Measurements from ENCODE around the gene SORCS2. TPM values are rescaled to one million over a fixed set of nuclear protein-coding genes. Genes with fewer than 3 reads are reported as not detected.

The SORCS2 gene
- total RNA-seq, result 59.2 TPM

DNA sequence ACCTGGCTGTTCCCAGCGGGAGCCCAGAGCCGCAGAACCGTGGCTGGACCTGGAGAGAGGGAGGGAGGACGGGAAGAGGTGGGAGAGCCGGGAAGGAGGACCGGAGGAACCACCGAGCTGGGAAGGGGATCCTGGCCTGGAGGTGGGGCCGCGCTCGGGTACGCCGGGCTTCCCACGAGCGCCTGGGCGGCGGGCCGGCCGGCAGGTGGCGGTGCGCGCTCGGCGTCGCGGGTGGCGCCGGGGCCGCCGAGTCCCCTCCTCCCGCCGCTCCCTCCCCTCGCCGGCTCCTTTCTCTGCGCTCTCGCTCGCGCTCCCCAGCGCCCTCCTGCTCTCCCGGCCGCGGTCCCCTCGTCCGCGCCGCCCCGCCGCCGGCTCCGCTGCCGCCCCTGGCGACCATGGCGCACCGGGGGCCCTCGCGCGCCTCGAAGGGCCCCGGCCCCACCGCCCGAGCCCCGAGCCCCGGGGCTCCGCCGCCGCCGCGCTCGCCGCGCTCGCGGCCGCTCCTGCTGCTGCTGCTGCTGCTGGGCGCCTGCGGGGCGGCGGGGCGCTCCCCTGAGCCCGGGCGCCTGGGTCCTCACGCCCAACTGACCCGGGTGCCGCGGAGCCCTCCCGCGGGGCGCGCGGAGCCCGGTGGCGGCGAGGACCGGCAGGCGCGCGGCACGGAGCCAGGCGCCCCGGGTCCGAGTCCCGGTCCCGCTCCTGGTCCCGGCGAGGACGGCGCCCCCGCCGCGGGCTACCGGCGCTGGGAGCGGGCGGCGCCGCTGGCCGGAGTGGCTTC lies at the start of gene SORCS2:
Gene SORCS2, plus strand, starts transcription at position 287 of the 778 bp plus-strand sequence.

DNA sequence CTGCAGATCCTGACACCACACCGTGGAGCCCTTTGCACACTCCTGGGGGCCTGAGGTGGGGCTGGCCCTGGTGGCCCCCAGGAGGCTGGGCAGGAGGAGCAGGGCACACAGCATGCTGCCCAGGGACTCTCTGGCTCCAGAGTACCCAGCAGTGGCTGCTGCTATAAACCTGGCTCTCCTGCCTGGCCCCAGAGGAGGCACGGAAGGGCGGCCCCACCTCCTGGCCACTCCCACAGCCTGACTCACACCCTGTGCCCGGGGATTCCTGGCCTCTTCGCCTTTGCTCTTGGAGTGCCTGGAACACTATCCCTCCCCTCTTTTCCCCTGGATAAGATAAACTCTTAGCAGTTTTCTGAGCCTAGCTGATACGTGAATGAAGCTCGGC lies 242.4 kb downstream of the SORCS2 start, which contains the start of gene PSAPL1:
Gene PSAPL1, minus strand, starts transcription at position 165 of the 385 bp plus-strand sequence. Its CDS starts 51 bp downstream, at position 114.

Other genes with a start within 250 kb of the SORCS2 start
- 28.3 TPM for gene TADA2B, start 149.2 kb upstream of the SORCS2 start, total RNA-seq
- 16.2 TPM for gene GRPEL1, start 124.5 kb upstream of the SORCS2 start, total RNA-seq
- 0.05 TPM for gene PSAPL1, start 242.4 kb downstream of the SORCS2 start, total RNA-seq